GM12878 (cell line): ENCODE results near the gene ABCC3. TPM values are rescaled to one million over a fixed set of nuclear protein-coding genes. Genes with fewer than 3 reads are reported as not detected.

ENCODE experiments used
- ATAC-seq: fragments of 200-7000 bp; cut with Tn5 transposase; 3 replicates; pipeline ENCODE4 v1.9.1; 2020; ENCODE audit warnings: mild to moderate bottlenecking, moderate library complexity
- BruUV-seq: library from RNA; stranded (reverse); fragments of 400-500 nt; replicated peaks from 2 replicates; lab custom pipeline; 2021; lab: Mats Ljungman, UMichigan
- CTCF ChIA-PET: fragments of 300-600 bp; sonication (Branson Sonifier 250); formaldehyde crosslinking; extraction: SDS; loops from one replicate; lab custom pipeline; 2021; ENCODE audit warnings: inconsistent platforms; lab: Yijun Ruan, JAX
- POLR2A ChIA-PET: fragments of 350-600 bp; formaldehyde crosslinking; extraction: SDS; loops from one replicate; lab custom pipeline; 2021; ENCODE audit warnings: inconsistent platforms; lab: Charles Lee
- RAD21 ChIA-PET: fragments of 300-600 bp; sonication (Branson Sonifier 250); formaldehyde crosslinking; loops from one replicate; lab custom pipeline; 2023; ENCODE audit warnings: antibody characterized with exemption; ENCODE audit not compliant: unreplicated experiment; lab: Charles Lee
- SMC1A ChIA-PET: fragments of 300-600 bp; sonication (Branson Sonifier 250); formaldehyde crosslinking; loops from one replicate; lab custom pipeline; 2023; ENCODE audit not compliant: unreplicated experiment, uncharacterized antibody; lab: Charles Lee
- DNase-seq: peaks from one replicate; pipeline ENCODE4 v3.0.0-alpha.2; 2011; ENCODE audit warnings: low read depth, low spot score
- FAIRE-seq: peaks from 3 replicates; lab custom pipeline; 2011; peaks lifted over from hg19 to GRCh38; lab: Jason Lieb, UNC
- H2AFZ ChIP-seq: 2 replicates; pipeline ENCODE4 v1.6.0; 2011; ENCODE audit warnings: low read depth, low read length, control low read depth; ENCODE audit not compliant: control insufficient read depth
- H3K27ac ChIP-seq: 2 replicates; pipeline ENCODE4 v1.5.1; 2011; ENCODE audit warnings: control low read depth; ENCODE audit not compliant: control insufficient read depth, insufficient read depth
- H3K27me3 ChIP-seq, 2 experiments: replicated peaks in 1 of 2; 2 replicates each; pipeline versions ENCODE4 v1.6.0 to v1.6.1; 2011; ENCODE audit warnings: low read length in 1 of 2; ENCODE audit not compliant: control insufficient read depth in 2 of 2, insufficient read depth in 2 of 2
- H3K36me3 ChIP-seq, 2 experiments: 2 replicates each; pipeline ENCODE4 v1.5.1; 2011; ENCODE audit warnings: low read length in 1 of 2; ENCODE audit not compliant: control insufficient read depth in 2 of 2, insufficient read depth in 2 of 2
- H3K4me1 ChIP-seq: 2 replicates; pipeline ENCODE4 v1.6.1; 2011; ENCODE audit warnings: mild to moderate bottlenecking, low read length, moderate library complexity, mixed read lengths; ENCODE audit not compliant: control insufficient read depth, insufficient read depth
- H3K4me2 ChIP-seq: 2 replicates; pipeline ENCODE4 v1.6.0; 2011; ENCODE audit warnings: control low read depth; ENCODE audit not compliant: control insufficient read depth, insufficient read depth
- H3K4me3 ChIP-seq: fragments of 200-600 bp; sonication (generic); 2 replicates; pipeline ENCODE4 v1.5.1; 2016
- H3K79me2 ChIP-seq: 2 replicates; pipeline ENCODE4 v1.6.0; 2011; ENCODE audit warnings: low read length; ENCODE audit not compliant: control insufficient read depth, insufficient read depth
- H3K9ac ChIP-seq: 2 replicates; pipeline ENCODE4 v1.8.0; 2011; ENCODE audit warnings: low read length, control low read depth, mixed read lengths; ENCODE audit not compliant: control insufficient read depth, insufficient read depth
- H3K9me3 ChIP-seq: replicated peaks from 3 replicates; pipeline ENCODE4 v1.5.1; 2011; ENCODE audit warnings: mild to moderate bottlenecking, low read length; ENCODE audit not compliant: control insufficient read depth, insufficient read depth
- H4K20me1 ChIP-seq: 2 replicates; pipeline ENCODE4 v1.6.0; 2011; ENCODE audit not compliant: control insufficient read depth, insufficient read depth
- ATF7 ChIP-seq: fragments of 450-650 bp; IDR thresholded peaks from 2 replicates; pipeline ENCODE4 v1.6.1; 2016; ENCODE audit warnings: low read depth, mild to moderate bottlenecking
- BCL11A ChIP-seq: IDR thresholded peaks from 2 replicates; pipeline ENCODE4 v1.6.1; 2011; ENCODE audit warnings: low read depth, low read length
- DPF2 ChIP-seq: fragments of 450-650 bp; IDR thresholded peaks from 2 replicates; pipeline ENCODE4 v1.6.1; 2017; ENCODE audit warnings: mild to moderate bottlenecking
- IKZF1 ChIP-seq: fragments of 450-650 bp; conservative IDR thresholded peaks from 2 replicates; pipeline ENCODE4 v1.6.1; 2017; ENCODE audit warnings: antibody characterized with exemption, mild to moderate bottlenecking
- NR2F1 ChIP-seq: fragments of 450-650 bp; conservative IDR thresholded peaks from 2 replicates; pipeline ENCODE4 v1.6.1; 2017; ENCODE audit warnings: mild to moderate bottlenecking
- SPI1 ChIP-seq: IDR thresholded peaks from 2 replicates; pipeline ENCODE4 v1.6.1; 2011; ENCODE audit warnings: low read depth, mild to moderate bottlenecking, low read length, moderate library complexity, borderline replicate concordance; ENCODE audit not compliant: insufficient read depth
- TCF7 ChIP-seq: IDR thresholded peaks from 2 replicates; pipeline ENCODE4 v1.6.1; 2014; ENCODE audit warnings: antibody characterized with exemption, borderline replicate concordance
- WGBS: methylation state at CpG from one replicate; pipeline ENCODE4 v1.1.6; 2016; ENCODE audit warnings: low lambda C conversion rate; ENCODE audit not compliant: insufficient replicate concordance, insufficient coverage; ENCODE audit errors: missing lambda C conversion rate; 5-methylcytosine and 5-hydroxymethylcytosine counted together
- in situ Hi-C: fragments of 300-500 bp; cut with MboI; formaldehyde crosslinking; loops from 9 replicates; pipeline ENCODE4 v1.14.3; 2018; ENCODE audit warnings: mixed read lengths
- intact Hi-C: fragments of 100-400 bp; cut with micrococcal nuclease; formaldehyde crosslinking; loops from one replicate; pipeline ENCODE4 v1.14.2; 2022; ENCODE audit not compliant: unreplicated experiment
- polyA plus RNA-seq, 11 experiments: library from polyadenylated mRNA; depleted of rRNA in 4 of 11; unstranded in 6 of 11; stranded (reverse) in 5 of 11; fragments of >200 nt; fragmentation: Nextera tagmentation in 4 of 11; fragmentation: Illumina TruSeq in 1 of 11; extraction: Ambion mirVana in 4 of 11; extraction: Trizol in 1 of 11; gene quantifications; 1 replicate in 1 of 11; 2 replicates in 10 of 11; pipeline versions ENCODE4 v1.2.1 to v1.2.3, GENCODE V29; 2011 to 2016; ENCODE audit warnings: inconsistent platforms in 2 of 11, missing spikeins in 2 of 11, low read depth in 1 of 11
- total RNA-seq, 4 experiments: library from RNA; depleted of rRNA in 3 of 4; stranded (reverse); fragments of >200 nt in 3 of 4; fragmentation: Illumina TruSeq in 1 of 4; extraction: Trizol in 1 of 4; gene quantifications; 2 replicates each; pipeline versions ENCODE4 v1.2.1 to v1.2.3, GENCODE V29; 2013 to 2021
- TF ChIP-seq, protein P1 (sequence below): fragments of 450-650 bp; IDR thresholded peaks from 2 replicates; pipeline ENCODE4 v1.6.1; 2018; ENCODE audit warnings: borderline replicate concordance, mild to moderate bottlenecking; ENCODE audit not compliant: partially characterized antibody
- TF ChIP-seq, protein P2 (sequence below): fragments of 450-650 bp; formaldehyde crosslinking; IDR thresholded peaks from 2 replicates; pipeline ENCODE4 v1.4.0; 2020; ENCODE audit warnings: mild to moderate bottlenecking, moderate library complexity

Gene ABCC3
- total and polyA plus RNA-seq, 10 of the 15 experiments (the other 5 are each of a cell fraction or from before 2014, with no cell fraction given), result 0.21 to 2.3 (median 0.71) TPM; not detected in 6

DNA sequence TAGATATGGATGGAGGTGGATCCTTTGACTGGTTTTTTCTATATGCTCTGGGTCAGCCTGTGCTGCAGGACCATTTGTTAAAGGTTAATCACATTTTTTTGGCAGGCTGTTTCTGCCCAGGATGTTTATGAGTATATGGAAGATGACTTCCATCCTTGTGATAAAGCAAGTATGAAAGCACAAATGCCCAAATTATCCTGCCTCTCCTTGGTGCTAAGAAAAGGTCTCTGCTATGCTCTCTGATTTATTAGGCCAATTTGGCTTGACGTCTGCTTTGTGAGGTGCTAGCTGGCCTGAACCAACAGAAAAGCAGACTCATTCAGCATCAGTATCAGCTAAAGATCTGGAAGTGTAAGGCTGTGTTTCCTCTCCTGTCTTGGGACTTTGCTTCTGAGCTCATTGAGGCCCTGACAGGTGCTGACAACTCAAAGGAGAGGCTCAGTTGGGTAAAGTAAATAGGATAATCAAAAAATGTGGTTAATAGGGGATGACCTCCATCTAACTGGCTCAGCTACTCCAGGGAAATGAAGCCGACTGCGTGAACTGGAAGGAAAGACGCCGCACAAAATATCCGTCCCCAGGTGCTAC is 57.9 kb downstream of the ABCC3 start:
- WGBS, result 90% methylated on average over 6 of the region's 6 CpGs
- no TSS peak for BruUV-seq
- TF ChIP-seq NR2F1, result no peak
- TF ChIP-seq IKZF1, result no peak
- no peak for TF ChIP-seq SPI1
- TF ChIP-seq DPF2, result no peak
- intact Hi-C loops, result no loop called here
- in situ Hi-C loops, result no loop called here
- H3K79me2 ChIP-seq, result no peaks in the 10 kb centered on the region
- ChIA-PET CTCF (interaction anchor here (0.7 to 8.2 kb wide), 2 partner anchors 46 to 61 kb away, joined by 4 to 211 read pairs; partner anchors contain the start of gene ABCC3), POLR2A (no interaction called here), RAD21 (interaction anchor here (1.3 to 2.0 kb wide), 2 partner anchors 57 to 59 kb away, joined by 3 to 4 read pairs; no protein-coding TSS in a partner anchor), SMC1A (interaction anchor here (1.9 kb wide), 1 partner anchor 60 kb away, joined by 6 read pairs; no protein-coding TSS in a partner anchor)
- FAIRE-seq (no peak), ATAC-seq (no peak), DNase-seq (no peak)
- no peak overlapping the region for H2AFZ ChIP-seq
- no peak overlapping the region for H3K4me3 ChIP-seq
- H3K9ac ChIP-seq, result no peak overlapping the region
- no peak overlapping the region for H3K27ac ChIP-seq
- peaks cover 4 to 21% of the 10 kb centered on the region in 2 experiments for H3K36me3 ChIP-seq
- H3K4me2 ChIP-seq, result no peak overlapping the region
- H3K4me1 ChIP-seq, result peaks cover 13% of the 10 kb centered on the region
- H4K20me1 ChIP-seq, result no peaks in the 10 kb centered on the region
- H3K9me3 ChIP-seq, result no peaks in the 10 kb centered on the region
- H3K27me3 ChIP-seq, result no peaks in the 10 kb centered on the region

DNA sequence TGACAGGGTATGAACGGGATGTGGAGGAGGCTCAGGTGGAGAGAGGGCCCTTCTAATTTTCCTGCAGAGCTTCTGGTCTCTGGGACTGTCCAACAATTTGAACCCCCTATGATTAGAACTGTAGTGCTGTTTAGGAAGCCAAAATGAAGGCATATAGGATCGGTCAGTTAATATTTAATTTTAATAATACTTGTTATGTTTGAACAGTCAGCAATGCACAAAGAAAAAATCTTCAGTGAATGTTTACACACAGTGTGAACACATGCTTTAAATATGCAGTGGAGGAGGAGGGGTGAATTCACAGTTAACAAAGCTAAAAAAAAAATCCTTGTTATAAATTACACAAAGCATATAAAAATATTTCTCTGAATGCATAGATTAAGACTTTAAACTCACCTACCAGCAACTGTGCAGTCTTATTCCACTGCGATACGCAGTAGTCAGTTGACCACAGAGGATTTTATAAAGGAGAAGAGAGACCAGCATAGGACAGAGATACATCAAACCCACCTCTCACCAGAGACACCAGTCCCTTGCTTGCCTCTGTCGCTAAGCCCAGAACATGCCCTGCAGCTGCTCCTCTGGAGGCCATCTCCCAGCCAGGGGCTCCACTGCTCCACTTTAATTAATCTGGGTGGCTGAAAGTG is 58.5 kb downstream of the ABCC3 start:
- RAD21 ChIA-PET, result interaction anchor here (0.6 to 5.5 kb wide), 5 partner anchors 57 to 131 kb away, joined by 3 to 34 read pairs (median 4); no protein-coding TSS in a partner anchor
- ATAC-seq (no peak), DNase-seq (no peak), FAIRE-seq (no peak)
- no peaks in the 10 kb centered on the region for H3K27me3 ChIP-seq
- no peak overlapping the region for H2AFZ ChIP-seq
- no TSS peak for BruUV-seq
- 96% methylated on average over 5 of the region's 5 CpGs for WGBS
- intact Hi-C loops (no loop called here), in situ Hi-C loops (no loop called here)
- SMC1A ChIA-PET, result interaction anchor here (1.9 to 6.0 kb wide), 2 partner anchors 61 to 63 kb away, joined by 6 to 90 read pairs; no protein-coding TSS in a partner anchor
- H3K4me2 ChIP-seq, result no peak overlapping the region
- no peak overlapping the region for H3K4me3 ChIP-seq
- POLR2A ChIA-PET, result interaction anchor here (0.6 kb wide), 1 partner anchor 272 kb away, joined by 4 read pairs; no protein-coding TSS in a partner anchor
- H3K4me1 ChIP-seq, result peaks cover 13% of the 10 kb centered on the region
- CTCF ChIA-PET, result interaction anchor here (0.7 to 8.2 kb wide), 2 partner anchors 9 to 62 kb away, joined by 3 to 211 read pairs; partner anchors contain the start of gene ABCC3
- no peaks in the 10 kb centered on the region for H4K20me1 ChIP-seq
- H3K79me2 ChIP-seq, result no peaks in the 10 kb centered on the region
- H3K9ac ChIP-seq, result no peak overlapping the region
- H3K36me3 ChIP-seq, result peaks cover 4 to 24% of the 10 kb centered on the region in 2 experiments
- no peak overlapping the region for H3K27ac ChIP-seq
- H3K9me3 ChIP-seq, result no peaks in the 10 kb centered on the region
- TF ChIP-seq TCF7 (no peak), ATF7 (no peak), BCL11A (no peak)
- TF ChIP-seq, protein P1, sequence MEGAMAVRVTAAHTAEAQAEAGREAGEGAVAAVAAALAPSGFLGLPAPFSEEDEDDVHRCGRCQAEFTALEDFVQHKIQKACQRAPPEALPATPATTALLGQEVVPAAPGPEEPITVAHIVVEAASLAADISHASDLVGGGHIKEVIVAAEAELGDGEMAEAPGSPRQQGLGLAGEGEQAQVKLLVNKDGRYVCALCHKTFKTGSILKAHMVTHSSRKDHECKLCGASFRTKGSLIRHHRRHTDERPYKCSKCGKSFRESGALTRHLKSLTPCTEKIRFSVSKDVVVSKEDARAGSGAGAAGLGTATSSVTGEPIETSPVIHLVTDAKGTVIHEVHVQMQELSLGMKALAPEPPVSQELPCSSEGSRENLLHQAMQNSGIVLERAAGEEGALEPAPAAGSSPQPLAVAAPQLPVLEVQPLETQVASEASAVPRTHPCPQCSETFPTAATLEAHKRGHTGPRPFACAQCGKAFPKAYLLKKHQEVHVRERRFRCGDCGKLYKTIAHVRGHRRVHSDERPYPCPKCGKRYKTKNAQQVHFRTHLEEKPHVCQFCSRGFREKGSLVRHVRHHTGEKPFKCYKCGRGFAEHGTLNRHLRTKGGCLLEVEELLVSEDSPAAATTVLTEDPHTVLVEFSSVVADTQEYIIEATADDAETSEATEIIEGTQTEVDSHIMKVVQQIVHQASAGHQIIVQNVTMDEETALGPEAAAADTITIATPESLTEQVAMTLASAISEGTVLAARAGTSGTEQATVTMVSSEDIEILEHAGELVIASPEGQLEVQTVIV, result no peak
- TF ChIP-seq, protein P2, sequence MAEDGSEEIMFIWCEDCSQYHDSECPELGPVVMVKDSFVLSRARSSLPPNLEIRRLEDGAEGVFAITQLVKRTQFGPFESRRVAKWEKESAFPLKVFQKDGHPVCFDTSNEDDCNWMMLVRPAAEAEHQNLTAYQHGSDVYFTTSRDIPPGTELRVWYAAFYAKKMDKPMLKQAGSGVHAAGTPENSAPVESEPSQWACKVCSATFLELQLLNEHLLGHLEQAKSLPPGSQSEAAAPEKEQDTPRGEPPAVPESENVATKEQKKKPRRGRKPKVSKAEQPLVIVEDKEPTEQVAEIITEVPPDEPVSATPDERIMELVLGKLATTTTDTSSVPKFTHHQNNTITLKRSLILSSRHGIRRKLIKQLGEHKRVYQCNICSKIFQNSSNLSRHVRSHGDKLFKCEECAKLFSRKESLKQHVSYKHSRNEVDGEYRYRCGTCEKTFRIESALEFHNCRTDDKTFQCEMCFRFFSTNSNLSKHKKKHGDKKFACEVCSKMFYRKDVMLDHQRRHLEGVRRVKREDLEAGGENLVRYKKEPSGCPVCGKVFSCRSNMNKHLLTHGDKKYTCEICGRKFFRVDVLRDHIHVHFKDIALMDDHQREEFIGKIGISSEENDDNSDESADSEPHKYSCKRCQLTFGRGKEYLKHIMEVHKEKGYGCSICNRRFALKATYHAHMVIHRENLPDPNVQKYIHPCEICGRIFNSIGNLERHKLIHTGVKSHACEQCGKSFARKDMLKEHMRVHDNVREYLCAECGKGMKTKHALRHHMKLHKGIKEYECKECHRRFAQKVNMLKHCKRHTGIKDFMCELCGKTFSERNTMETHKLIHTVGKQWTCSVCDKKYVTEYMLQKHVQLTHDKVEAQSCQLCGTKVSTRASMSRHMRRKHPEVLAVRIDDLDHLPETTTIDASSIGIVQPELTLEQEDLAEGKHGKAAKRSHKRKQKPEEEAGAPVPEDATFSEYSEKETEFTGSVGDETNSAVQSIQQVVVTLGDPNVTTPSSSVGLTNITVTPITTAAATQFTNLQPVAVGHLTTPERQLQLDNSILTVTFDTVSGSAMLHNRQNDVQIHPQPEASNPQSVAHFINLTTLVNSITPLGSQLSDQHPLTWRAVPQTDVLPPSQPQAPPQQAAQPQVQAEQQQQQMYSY, result no peak
